ENCODE data around the gene TXK. TPM values are rescaled to one million over a fixed set of nuclear protein-coding genes. Genes with fewer than 3 reads are reported as not detected.

The TXK gene
- total and polyA plus RNA-seq, 10 of the 15 experiments (the other 5 are each of a cell fraction or from before 2014, with no cell fraction given): 0.44 to 2.9 (median 1.4) TPM

GRCh38 chr4:48102303-48102702 lies 31.7 kb downstream of the TXK start:
- DNase-seq (ENCODE audit: low read depth, low spot score) (no peak), FAIRE-seq (no peak), ATAC-seq (peak; percentile 62)
- intact Hi-C loops (cut with micrococcal nuclease; ENCODE audit: unreplicated experiment) (loop anchor here (5.0 kb wide), 1 partner anchor 65 kb away; no protein-coding TSS in a partner anchor), in situ Hi-C loops (cut with MboI) (no loop called here)
- Histone ChIP-seq H3K36me3 (ENCODE audit: control insufficient read depth in 2 of 2, insufficient read depth in 2 of 2, low read length in 1 of 2) (no peaks in the 10 kb centered on the region), H4K20me1 (ENCODE audit: control insufficient read depth, insufficient read depth) (no peaks in the 10 kb centered on the region), H3K9me3 (replicated peaks; ENCODE audit: control insufficient read depth, insufficient read depth, low read length) (no peaks in the 10 kb centered on the region), H3K27ac (ENCODE audit: control insufficient read depth, insufficient read depth) (no peak overlapping the region), H3K9ac (ENCODE audit: control insufficient read depth, insufficient read depth, low read length) (no peak overlapping the region), H3K4me1 (ENCODE audit: control insufficient read depth, insufficient read depth, low read length) (no peaks in the 10 kb centered on the region), H3K4me3 (no peak overlapping the region), H2AFZ (ENCODE audit: control insufficient read depth, low read depth, low read length) (no peak overlapping the region), H3K79me2 (ENCODE audit: control insufficient read depth, insufficient read depth, low read length) (no peaks in the 10 kb centered on the region), H3K4me2 (ENCODE audit: control insufficient read depth, insufficient read depth) (no peak overlapping the region), H3K27me3 (replicated peaks in 1 of 2; ENCODE audit: control insufficient read depth in 2 of 2, insufficient read depth in 2 of 2, low read length in 1 of 2) (no peaks in the 10 kb centered on the region)
- ChIA-PET RAD21 (ENCODE audit: unreplicated experiment) (no interaction called here), SMC1A (ENCODE audit: uncharacterized antibody, unreplicated experiment) (interaction anchor here (1.5 kb wide), 1 partner anchor 55 kb away, joined by 3 read pairs; no protein-coding TSS in a partner anchor), POLR2A (interaction anchor here (0.6 kb wide), 1 partner anchor 30 kb away, joined by 3 read pairs; no protein-coding TSS in a partner anchor), CTCF (interaction anchor here (0.6 to 1.8 kb wide), 7 partner anchors 25 to 188 kb away, joined by 3 to 7 read pairs (median 3); no protein-coding TSS in a partner anchor)
- WGBS (ENCODE audit: insufficient coverage, insufficient replicate concordance, low lambda C conversion rate, missing lambda C conversion rate): 81% methylated on average over 3 of the region's 3 CpGs
- no TSS peak for BruUV-seq (replicated peaks)
- no peak for TF ChIP-seq SUZ12 (IDR thresholded peaks at IDR 0.05; ENCODE audit: unreplicated experiment)
- TF ChIP-seq TCF7 (IDR thresholded peaks at IDR 0.05; ENCODE audit: borderline replicate concordance): no peak
- TF ChIP-seq JUNB (IDR thresholded peaks at IDR 0.05): 0 out of 2 replicates have a peak, but pooled peaks have one; percentile 21
- no peak for TF ChIP-seq EGR1 (IDR thresholded peaks at IDR 0.05; ENCODE audit: borderline replicate concordance in 1 of 2, low read depth in 2 of 2, low read length in 2 of 2)

- no peak overlapping the region for H3K27ac ChIP-seq (ENCODE audit: control insufficient read depth, insufficient read depth)
- no peak for FAIRE-seq
- 100% methylated on average over 1 of the region's 1 CpG for WGBS (ENCODE audit: insufficient coverage, insufficient replicate concordance, low lambda C conversion rate, missing lambda C conversion rate)
- no peaks in the 10 kb centered on the region for H3K4me1 ChIP-seq (ENCODE audit: control insufficient read depth, insufficient read depth, low read length)
- no peak overlapping the region for H3K4me2 ChIP-seq (ENCODE audit: control insufficient read depth, insufficient read depth)
- BruUV-seq (replicated peaks): no TSS peak
- H3K36me3 ChIP-seq (ENCODE audit: control insufficient read depth in 2 of 2, insufficient read depth in 2 of 2, low read length in 1 of 2): no peaks in the 10 kb centered on the region
- DNase-seq (ENCODE audit: low read depth, low spot score): no peak
- H3K9me3 ChIP-seq (replicated peaks; ENCODE audit: control insufficient read depth, insufficient read depth, low read length): no peaks in the 10 kb centered on the region
- ATAC-seq: no peak
- in situ Hi-C loops (cut with MboI) (no loop called here), intact Hi-C loops (cut with micrococcal nuclease; ENCODE audit: unreplicated experiment) (loop anchor here (5.0 kb wide), 1 partner anchor 63 kb away; no protein-coding TSS in a partner anchor)
- ChIA-PET POLR2A (no interaction called here), RAD21 (ENCODE audit: unreplicated experiment) (no interaction called here), SMC1A (ENCODE audit: uncharacterized antibody, unreplicated experiment) (interaction anchor here (1.1 kb wide), 1 partner anchor 14 kb away, joined by 3 read pairs; no protein-coding TSS in a partner anchor), CTCF (no interaction called here)
- no peak overlapping the region for H2AFZ ChIP-seq (ENCODE audit: control insufficient read depth, low read depth, low read length)
- no peaks in the 10 kb centered on the region for H4K20me1 ChIP-seq (ENCODE audit: control insufficient read depth, insufficient read depth)
- H3K79me2 ChIP-seq (ENCODE audit: control insufficient read depth, insufficient read depth, low read length): no peaks in the 10 kb centered on the region
- no peak overlapping the region for H3K4me3 ChIP-seq
- H3K9ac ChIP-seq (ENCODE audit: control insufficient read depth, insufficient read depth, low read length): no peak overlapping the region
- H3K27me3 ChIP-seq (replicated peaks in 1 of 2; ENCODE audit: control insufficient read depth in 2 of 2, insufficient read depth in 2 of 2, low read length in 1 of 2): no peaks in the 10 kb centered on the region
- TF ChIP-seq MEF2A (IDR thresholded peaks at IDR 0.05; ENCODE audit: insufficient read depth, low read depth, low read length) (no peak), IKZF1 (conservative IDR thresholded peaks at IDR 0.05) (no peak), RAD51 (IDR thresholded peaks at IDR 0.05) (no peak), RBBP5 (conservative IDR thresholded peaks at IDR 0.05) (no peak), CEBPZ (IDR thresholded peaks at IDR 0.05; ENCODE audit: low read depth, low read length) (no peak), SMAD5 (IDR thresholded peaks at IDR 0.05; ENCODE audit: low read depth) (no peak)
- TF ChIP-seq, protein P1, sequence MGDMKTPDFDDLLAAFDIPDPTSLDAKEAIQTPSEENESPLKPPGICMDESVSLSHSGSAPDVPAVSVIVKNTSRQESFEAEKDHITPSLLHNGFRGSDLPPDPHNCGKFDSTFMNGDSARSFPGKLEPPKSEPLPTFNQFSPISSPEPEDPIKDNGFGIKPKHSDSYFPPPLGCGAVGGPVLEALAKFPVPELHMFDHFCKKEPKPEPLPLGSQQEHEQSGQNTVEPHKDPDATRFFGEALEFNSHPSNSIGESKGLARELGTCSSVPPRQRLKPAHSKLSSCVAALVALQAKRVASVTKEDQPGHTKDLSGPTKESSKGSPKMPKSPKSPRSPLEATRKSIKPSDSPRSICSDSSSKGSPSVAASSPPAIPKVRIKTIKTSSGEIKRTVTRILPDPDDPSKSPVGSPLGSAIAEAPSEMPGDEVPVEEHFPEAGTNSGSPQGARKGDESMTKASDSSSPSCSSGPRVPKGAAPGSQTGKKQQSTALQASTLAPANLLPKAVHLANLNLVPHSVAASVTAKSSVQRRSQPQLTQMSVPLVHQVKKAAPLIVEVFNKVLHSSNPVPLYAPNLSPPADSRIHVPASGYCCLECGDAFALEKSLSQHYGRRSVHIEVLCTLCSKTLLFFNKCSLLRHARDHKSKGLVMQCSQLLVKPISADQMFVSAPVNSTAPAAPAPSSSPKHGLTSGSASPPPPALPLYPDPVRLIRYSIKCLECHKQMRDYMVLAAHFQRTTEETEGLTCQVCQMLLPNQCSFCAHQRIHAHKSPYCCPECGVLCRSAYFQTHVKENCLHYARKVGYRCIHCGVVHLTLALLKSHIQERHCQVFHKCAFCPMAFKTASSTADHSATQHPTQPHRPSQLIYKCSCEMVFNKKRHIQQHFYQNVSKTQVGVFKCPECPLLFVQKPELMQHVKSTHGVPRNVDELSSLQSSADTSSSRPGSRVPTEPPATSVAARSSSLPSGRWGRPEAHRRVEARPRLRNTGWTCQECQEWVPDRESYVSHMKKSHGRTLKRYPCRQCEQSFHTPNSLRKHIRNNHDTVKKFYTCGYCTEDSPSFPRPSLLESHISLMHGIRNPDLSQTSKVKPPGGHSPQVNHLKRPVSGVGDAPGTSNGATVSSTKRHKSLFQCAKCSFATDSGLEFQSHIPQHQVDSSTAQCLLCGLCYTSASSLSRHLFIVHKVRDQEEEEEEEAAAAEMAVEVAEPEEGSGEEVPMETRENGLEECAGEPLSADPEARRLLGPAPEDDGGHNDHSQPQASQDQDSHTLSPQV (IDR thresholded peaks at IDR 0.05): no peak
These were observed 33.8 kb downstream of the TXK start for GRCh38 chr4:48100256-48100655.

All from GM12878 (cell line).